Stomach (tissue), 4 donors: ENCODE measurements around the gene ADCY4.
"Not testable (repeated sequence)": the region's sequence is repeated elsewhere in the genome, so short reads cannot be mapped to it uniquely, and the experiment has no call there.

ENCODE experiments used
- EP300 ChIP-seq: sonication (generic); formaldehyde crosslinking; IDR thresholded peaks from one replicate; pipeline ENCODE4 v1.6.1; 2017; ENCODE audit warnings: antibody characterized with exemption
- POLR2A ChIP-seq, 4 donors: fragments of 450-650 bp; IDR thresholded peaks; one replicate each; pipeline ENCODE4 v1.6.1; 2016; ENCODE audit warnings: antibody characterized with exemption in 4 of 4, control low read depth in 2 of 4, mild to moderate bottlenecking in 1 of 4, moderate library complexity in 1 of 4
- TF ChIP-seq, protein P1 (sequence below), 7 experiments: fragments of 450-650 bp in 4 of 7; fragments of 200-600 bp in 3 of 7; sonication (generic) in 3 of 7; IDR thresholded peaks; one replicate each; pipeline ENCODE4 v1.5.1; 2016 to 2019; ENCODE audit warnings: antibody characterized with exemption in 7 of 7, control low read depth in 2 of 7, mild to moderate bottlenecking in 1 of 7

DNA sequence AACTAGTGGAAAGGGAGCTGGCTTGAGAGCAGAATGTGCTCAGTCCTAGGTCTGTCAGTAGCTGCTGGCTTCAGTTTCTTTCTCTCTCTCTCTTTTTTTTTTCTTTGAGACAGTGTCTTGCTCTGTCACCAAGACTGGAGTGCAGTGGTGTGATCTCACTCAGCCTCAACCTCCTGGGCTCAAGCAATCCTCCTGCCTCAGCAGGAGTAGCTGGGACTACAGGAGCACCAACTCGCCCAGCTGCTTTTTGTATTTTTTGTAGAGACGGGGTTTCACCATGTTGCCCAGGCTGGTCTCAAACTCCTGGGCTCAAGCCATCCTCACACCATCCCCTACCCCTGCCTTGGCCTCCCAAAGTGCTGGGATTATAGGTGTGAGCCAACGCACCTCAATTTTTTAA, 36.7 kb upstream of the ADCY4 start:
- TF ChIP-seq, protein P1, sequence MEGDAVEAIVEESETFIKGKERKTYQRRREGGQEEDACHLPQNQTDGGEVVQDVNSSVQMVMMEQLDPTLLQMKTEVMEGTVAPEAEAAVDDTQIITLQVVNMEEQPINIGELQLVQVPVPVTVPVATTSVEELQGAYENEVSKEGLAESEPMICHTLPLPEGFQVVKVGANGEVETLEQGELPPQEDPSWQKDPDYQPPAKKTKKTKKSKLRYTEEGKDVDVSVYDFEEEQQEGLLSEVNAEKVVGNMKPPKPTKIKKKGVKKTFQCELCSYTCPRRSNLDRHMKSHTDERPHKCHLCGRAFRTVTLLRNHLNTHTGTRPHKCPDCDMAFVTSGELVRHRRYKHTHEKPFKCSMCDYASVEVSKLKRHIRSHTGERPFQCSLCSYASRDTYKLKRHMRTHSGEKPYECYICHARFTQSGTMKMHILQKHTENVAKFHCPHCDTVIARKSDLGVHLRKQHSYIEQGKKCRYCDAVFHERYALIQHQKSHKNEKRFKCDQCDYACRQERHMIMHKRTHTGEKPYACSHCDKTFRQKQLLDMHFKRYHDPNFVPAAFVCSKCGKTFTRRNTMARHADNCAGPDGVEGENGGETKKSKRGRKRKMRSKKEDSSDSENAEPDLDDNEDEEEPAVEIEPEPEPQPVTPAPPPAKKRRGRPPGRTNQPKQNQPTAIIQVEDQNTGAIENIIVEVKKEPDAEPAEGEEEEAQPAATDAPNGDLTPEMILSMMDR (IDR thresholded peaks at IDR 0.05), result not testable (repeated sequence)
- TF ChIP-seq EP300; POLR2A (IDR thresholded peaks at IDR 0.05): not testable (repeated sequence)
